ENCODE results near the gene TCERG1L. TPM values are rescaled to one million over a fixed set of nuclear protein-coding genes. Genes with fewer than 3 reads are reported as not detected.

TCERG1L gene
- total RNA-seq, 1 experiment from 2014 or later, result 1.5 TPM

DNA sequence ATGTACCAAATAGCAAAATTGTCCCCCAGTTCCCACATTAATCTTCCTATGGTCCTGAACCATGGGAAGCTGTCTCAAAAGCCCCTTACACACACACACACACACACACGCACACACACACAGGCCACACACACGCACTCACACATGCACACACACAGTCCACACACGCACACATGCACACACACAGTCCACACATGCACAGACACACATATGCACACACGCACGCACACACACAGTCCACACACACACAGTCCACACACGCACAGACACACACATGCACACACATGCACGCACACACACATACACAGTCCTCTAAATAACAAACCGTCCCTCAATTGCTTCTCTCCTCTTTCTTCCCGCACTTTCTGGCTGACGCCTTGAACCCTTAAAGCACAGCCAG lies 265.3 kb downstream of the TCERG1L start:
- TF ChIP-seq, protein P1, sequence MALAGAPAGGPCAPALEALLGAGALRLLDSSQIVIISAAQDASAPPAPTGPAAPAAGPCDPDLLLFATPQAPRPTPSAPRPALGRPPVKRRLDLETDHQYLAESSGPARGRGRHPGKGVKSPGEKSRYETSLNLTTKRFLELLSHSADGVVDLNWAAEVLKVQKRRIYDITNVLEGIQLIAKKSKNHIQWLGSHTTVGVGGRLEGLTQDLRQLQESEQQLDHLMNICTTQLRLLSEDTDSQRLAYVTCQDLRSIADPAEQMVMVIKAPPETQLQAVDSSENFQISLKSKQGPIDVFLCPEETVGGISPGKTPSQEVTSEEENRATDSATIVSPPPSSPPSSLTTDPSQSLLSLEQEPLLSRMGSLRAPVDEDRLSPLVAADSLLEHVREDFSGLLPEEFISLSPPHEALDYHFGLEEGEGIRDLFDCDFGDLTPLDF (CRISPR knock-in tag; IDR thresholded peaks at IDR 0.05), result no peak
- TF ChIP-seq NR2C2 (CRISPR knock-in tag; IDR thresholded peaks at IDR 0.05), result no peak
- TF ChIP-seq ESRRA (CRISPR knock-in tag; IDR thresholded peaks at IDR 0.05; ENCODE audit: borderline replicate concordance), result no peak
- no peak for TF ChIP-seq MXD4 (CRISPR knock-in tag; IDR thresholded peaks at IDR 0.05; ENCODE audit: borderline replicate concordance)
- TF ChIP-seq GTF2I (CRISPR knock-in tag; conservative IDR thresholded peaks at IDR 0.05), result no peak
- TF ChIP-seq SMAD4 (CRISPR knock-in tag; IDR thresholded peaks at IDR 0.05), result no peak
- TF ChIP-seq, protein P2, sequence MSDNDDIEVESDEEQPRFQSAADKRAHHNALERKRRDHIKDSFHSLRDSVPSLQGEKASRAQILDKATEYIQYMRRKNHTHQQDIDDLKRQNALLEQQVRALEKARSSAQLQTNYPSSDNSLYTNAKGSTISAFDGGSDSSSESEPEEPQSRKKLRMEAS (CRISPR knock-in tag; IDR thresholded peaks at IDR 0.05), result no peak
- no peak for TF ChIP-seq ZNF423 (CRISPR knock-in tag; IDR thresholded peaks at IDR 0.05)
- no peak for TF ChIP-seq ELF4 (CRISPR knock-in tag; IDR thresholded peaks at IDR 0.05; ENCODE audit: low read depth)
- no peak for TF ChIP-seq GRHL2 (CRISPR knock-in tag; IDR thresholded peaks at IDR 0.05; ENCODE audit: insufficient replicate concordance, severe bottlenecking)
- no peak for TF ChIP-seq ZNF396 (CRISPR knock-in tag; IDR thresholded peaks at IDR 0.05; ENCODE audit: borderline replicate concordance)
- no peak for TF ChIP-seq ZMAT4 (CRISPR knock-in tag; IDR thresholded peaks at IDR 0.05)
- TF ChIP-seq JAZF1 (CRISPR knock-in tag; IDR thresholded peaks at IDR 0.05), result no peak
- CTCF ChIA-PET, result no interaction called here
- Mint-ChIP-seq H3K4me3 (no peak overlapping the region), H3K27me3 (ENCODE audit: low read depth) (peaks cover 16% of the 10 kb centered on the region), H3K9me3 (peaks cover 67% of the 10 kb centered on the region), H3K36me3 (peaks cover 60% of the 10 kb centered on the region), H3K27ac (no peak overlapping the region), H3K4me1 (peaks cover 20% of the 10 kb centered on the region)
- POLR2A ChIA-PET, result no interaction called here
- DNase-seq (ENCODE audit: low spot score), result no peak
- no peak for ATAC-seq

DNA sequence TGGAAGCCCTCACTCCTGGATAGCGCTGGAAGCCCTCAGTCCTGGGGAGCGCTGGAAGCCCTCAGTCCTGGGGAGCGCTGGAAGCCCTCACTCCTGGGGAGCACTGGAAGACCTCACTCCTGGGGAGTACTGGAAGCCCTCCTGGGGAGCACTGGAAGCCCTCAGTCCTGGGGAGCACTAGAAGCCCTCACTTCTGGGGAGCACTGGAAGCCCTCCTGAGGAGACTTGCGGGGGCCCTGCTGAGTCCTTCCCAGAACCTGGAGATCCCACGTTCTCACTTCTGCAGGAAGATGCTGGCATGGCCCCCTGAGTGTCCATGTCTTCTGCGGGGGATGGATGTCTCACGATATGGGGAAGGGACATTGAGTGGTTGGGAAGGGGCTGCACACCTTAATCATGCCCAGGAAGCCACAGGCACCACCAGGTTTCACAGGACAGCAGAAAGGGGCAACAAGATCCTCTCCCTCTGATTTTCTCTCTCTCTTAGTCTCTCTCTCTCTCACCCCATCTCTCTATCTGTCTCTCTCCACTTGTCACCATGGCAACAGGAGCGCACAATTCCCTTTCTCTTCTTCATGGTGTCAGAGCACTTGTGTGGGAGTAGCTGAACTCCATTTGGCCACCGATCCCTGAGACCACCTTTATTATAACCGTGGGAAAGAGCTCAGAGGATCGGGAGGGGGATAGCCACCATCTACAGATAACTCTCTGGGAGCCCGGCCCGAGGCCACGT lies 267.0 kb downstream of the TCERG1L start:
- DNase-seq (ENCODE audit: low spot score), result no peak
- H3K4me3 Mint-ChIP-seq, result no peak overlapping the region
- TF ChIP-seq, protein P3, sequence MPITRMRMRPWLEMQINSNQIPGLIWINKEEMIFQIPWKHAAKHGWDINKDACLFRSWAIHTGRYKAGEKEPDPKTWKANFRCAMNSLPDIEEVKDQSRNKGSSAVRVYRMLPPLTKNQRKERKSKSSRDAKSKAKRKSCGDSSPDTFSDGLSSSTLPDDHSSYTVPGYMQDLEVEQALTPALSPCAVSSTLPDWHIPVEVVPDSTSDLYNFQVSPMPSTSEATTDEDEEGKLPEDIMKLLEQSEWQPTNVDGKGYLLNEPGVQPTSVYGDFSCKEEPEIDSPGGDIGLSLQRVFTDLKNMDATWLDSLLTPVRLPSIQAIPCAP (CRISPR knock-in tag; IDR thresholded peaks at IDR 0.05), result no peak
- no peak for TF ChIP-seq MXD4 (CRISPR knock-in tag; IDR thresholded peaks at IDR 0.05; ENCODE audit: borderline replicate concordance)
- no peak for TF ChIP-seq ATF1 (CRISPR knock-in tag; IDR thresholded peaks at IDR 0.05)
- no peak for TF ChIP-seq NR2C2 (CRISPR knock-in tag; IDR thresholded peaks at IDR 0.05)
- TF ChIP-seq MLX (CRISPR knock-in tag; IDR thresholded peaks at IDR 0.05), result no peak
- no peak for TF ChIP-seq TEAD1 (CRISPR knock-in tag; IDR thresholded peaks at IDR 0.05)
- TF ChIP-seq ZNF219 (CRISPR knock-in tag; IDR thresholded peaks at IDR 0.05; ENCODE audit: borderline replicate concordance), result no peak
- TF ChIP-seq, protein P4, sequence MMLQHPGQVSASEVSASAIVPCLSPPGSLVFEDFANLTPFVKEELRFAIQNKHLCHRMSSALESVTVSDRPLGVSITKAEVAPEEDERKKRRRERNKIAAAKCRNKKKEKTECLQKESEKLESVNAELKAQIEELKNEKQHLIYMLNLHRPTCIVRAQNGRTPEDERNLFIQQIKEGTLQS (CRISPR knock-in tag; conservative IDR thresholded peaks at IDR 0.05), result no peak
- no peak for TF ChIP-seq SOX15 (CRISPR knock-in tag; IDR thresholded peaks at IDR 0.05)
- TF ChIP-seq IRF2 (CRISPR knock-in tag; IDR thresholded peaks at IDR 0.05; ENCODE audit: borderline replicate concordance, low read depth), result no peak
- no peak for TF ChIP-seq SP1 (CRISPR knock-in tag; conservative IDR thresholded peaks at IDR 0.05)
- no peak for TF ChIP-seq MYBL2 (CRISPR knock-in tag; IDR thresholded peaks at IDR 0.05)
- TF ChIP-seq CTCF (IDR thresholded peaks at IDR 0.05), result no peak
- TF ChIP-seq ATF6 (CRISPR knock-in tag; IDR thresholded peaks at IDR 0.05), result no peak
- no peak for TF ChIP-seq ELF4 (CRISPR knock-in tag; IDR thresholded peaks at IDR 0.05; ENCODE audit: low read depth)
- no peak for TF ChIP-seq EMX1 (CRISPR knock-in tag; IDR thresholded peaks at IDR 0.05)
- TF ChIP-seq ZNF416 (CRISPR knock-in tag; IDR thresholded peaks at IDR 0.05), result no peak
- peaks cover 12% of the 10 kb centered on the region for H3K27me3 Mint-ChIP-seq (ENCODE audit: low read depth)
- H3K27ac Mint-ChIP-seq, result no peak overlapping the region
- ChIA-PET POLR2A (no interaction called here), CTCF (no interaction called here)
- peaks cover 68% of the 10 kb centered on the region for H3K9me3 Mint-ChIP-seq
- peaks cover 20% of the 10 kb centered on the region for H3K4me1 Mint-ChIP-seq
- no peak for ATAC-seq
- H3K36me3 Mint-ChIP-seq, result peaks cover 59% of the 10 kb centered on the region

All from WTC11 (cell line).